GM12891 (cell line): ENCODE measurements around the gene HRC.

Experiments used
- POLR2A ChIP-seq: IDR thresholded peaks from 2 replicates; pipeline ENCODE4 v1.6.1; 2011; ENCODE audit warnings: low read depth, low read length, control low read depth
- POLR2AphosphoS5 ChIP-seq: IDR thresholded peaks from 2 replicates; pipeline ENCODE4 v1.6.1; 2011; ENCODE audit warnings: low read depth, low read length, control low read depth
- SPI1 ChIP-seq: IDR thresholded peaks from 2 replicates; pipeline ENCODE4 v1.6.1; 2011; ENCODE audit warnings: low read depth, low read length, control low read depth
- TAF1 ChIP-seq: IDR thresholded peaks from 2 replicates; pipeline ENCODE4 v1.6.1; 2011; ENCODE audit warnings: low read depth, low read length, control low read depth

DNA sequence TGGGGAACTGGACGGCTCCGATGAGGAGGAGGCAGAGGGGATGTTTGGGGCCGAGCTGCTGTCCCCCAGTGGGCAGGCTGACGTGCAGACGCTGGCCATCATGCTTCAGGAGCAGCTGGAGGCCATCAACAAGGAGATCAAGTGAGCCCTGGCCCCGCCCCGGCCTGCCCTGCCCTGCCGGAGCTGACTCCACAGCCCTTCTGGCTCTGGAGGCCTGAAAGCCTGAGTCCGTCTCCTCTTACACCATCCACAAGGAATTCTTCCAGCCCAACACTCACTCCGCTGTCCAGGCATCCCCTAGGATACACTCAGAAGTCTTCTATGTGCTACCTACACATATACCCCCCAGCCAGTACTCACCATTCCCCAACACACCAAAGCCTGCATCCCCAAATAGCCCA lies 18.4 kb downstream of the HRC start:
- no peak for TF ChIP-seq POLR2AphosphoS5
- TF ChIP-seq TAF1, result no peak
- no peak for TF ChIP-seq POLR2A
- TF ChIP-seq SPI1, result no peak
